ENCODE results near the gene PTPA.

Gene PTPA

GRCh38 chr9:129143031-129143927 lies 32.1 kb downstream of the PTPA start:
- Histone ChIP-seq H3K9ac (ENCODE audit: low read depth, low read length, poor library complexity) (no peak overlapping the region), H3K23ac (ENCODE audit: low read depth, low read length, poor library complexity) (peak overlapping the region; percentile 17), H2AFZ (ENCODE audit: low read length) (no peak overlapping the region), H2BK15ac (ENCODE audit: low read length) (no peak overlapping the region), H3K79me1 (ENCODE audit: low read depth, low read length) (peaks cover 15% of the 10 kb centered on the region), H3K36me3 (replicated peaks in 1 of 2; ENCODE audit: control insufficient read depth in 2 of 2, insufficient read depth in 2 of 2, low read length in 2 of 2) (peaks cover 11 to 50% of the 10 kb centered on the region in 2 donors), H2BK12ac (ENCODE audit: low read length) (peak overlapping the region; percentile 43), H2BK5ac (ENCODE audit: low read length) (peak overlapping the region; percentile 35), H4K91ac (ENCODE audit: low read depth, low read length, poor library complexity) (no peak overlapping the region), H3K27ac (replicated peaks; ENCODE audit: low read length) (peak overlapping the region; percentile 69), H2BK120ac (ENCODE audit: low read depth, low read length) (no peak overlapping the region), H3K14ac (ENCODE audit: low read length) (peak overlapping the region; percentile 66), H3K4me1 (ENCODE audit: control insufficient read depth in 2 of 2, insufficient read depth in 1 of 2, low read depth in 1 of 2, low read length in 2 of 2) (peaks cover 61 to 71% of the 10 kb centered on the region in 2 donors), H3K4me3 (ENCODE audit: low read length in 2 of 2) (no peak overlapping the region), H3K4ac (ENCODE audit: low read length) (no peak overlapping the region), H4K8ac (ENCODE audit: low read depth, low read length) (no peak overlapping the region), H3K4me2 (ENCODE audit: insufficient read depth, low read length, poor library complexity, severe bottlenecking) (no peak overlapping the region), H2AK5ac (ENCODE audit: low read depth, low read length) (peak overlapping the region; percentile 1), H3K9me3 (replicated peaks in 1 of 2; ENCODE audit: control insufficient read depth in 2 of 2, insufficient read depth in 1 of 2, low read depth in 1 of 2, low read length in 2 of 2) (no peaks in the 10 kb centered on the region), H3K18ac (ENCODE audit: low read length) (peak overlapping the region; percentile 91), H3K27me3 (ENCODE audit: control insufficient read depth in 3 of 3, insufficient read depth in 3 of 3, low read depth in 1 of 3, low read length in 3 of 3) (no peaks in the 10 kb centered on the region)
- no CpG with 5 or more reads among the region's 14 CpGs for WGBS, 2 donors (ENCODE audit: extremely low coverage in 2 of 2, insufficient read length in 2 of 2, insufficient replicate concordance in 1 of 2)
- DNase-seq (ENCODE audit: low spot score): peak; percentile 67

- H2AFZ ChIP-seq (ENCODE audit: low read length): no peak overlapping the region
- peaks cover 54 to 57% of the 10 kb centered on the region in 2 donors for H3K4me1 ChIP-seq (ENCODE audit: control insufficient read depth in 2 of 2, insufficient read depth in 1 of 2, low read depth in 1 of 2, low read length in 2 of 2)
- H3K14ac ChIP-seq (ENCODE audit: low read length): no peak overlapping the region
- H3K27me3 ChIP-seq (ENCODE audit: control insufficient read depth in 3 of 3, insufficient read depth in 3 of 3, low read depth in 1 of 3, low read length in 3 of 3): no peaks in the 10 kb centered on the region
- H3K36me3 ChIP-seq (replicated peaks in 1 of 2; ENCODE audit: control insufficient read depth in 2 of 2, insufficient read depth in 2 of 2, low read length in 2 of 2): peaks cover 11 to 68% of the 10 kb centered on the region in 2 donors
- peak overlapping the region; percentile 41 for H2BK120ac ChIP-seq (ENCODE audit: low read depth, low read length)
- H3K23ac ChIP-seq (ENCODE audit: low read depth, low read length, poor library complexity): no peak overlapping the region
- no peak overlapping the region for H2BK12ac ChIP-seq (ENCODE audit: low read length)
- no peak overlapping the region for H3K9ac ChIP-seq (ENCODE audit: low read depth, low read length, poor library complexity)
- peak overlapping the region; percentile 40 for H2BK15ac ChIP-seq (ENCODE audit: low read length)
- no CpG with 5 or more reads among the region's 2 CpGs for WGBS, 2 donors (ENCODE audit: extremely low coverage in 2 of 2, insufficient read length in 2 of 2, insufficient replicate concordance in 1 of 2)
- H3K9me3 ChIP-seq (replicated peaks in 1 of 2; ENCODE audit: control insufficient read depth in 2 of 2, insufficient read depth in 1 of 2, low read depth in 1 of 2, low read length in 2 of 2): no peaks in the 10 kb centered on the region
- H3K27ac ChIP-seq (replicated peaks; ENCODE audit: low read length): peak overlapping the region; percentile 83
- peak overlapping the region; percentile 92 for H3K18ac ChIP-seq (ENCODE audit: low read length)
- H2AK5ac ChIP-seq (ENCODE audit: low read depth, low read length): peak overlapping the region; percentile 72
- no peak overlapping the region for H4K91ac ChIP-seq (ENCODE audit: low read depth, low read length, poor library complexity)
- H3K4me2 ChIP-seq (ENCODE audit: insufficient read depth, low read length, poor library complexity, severe bottlenecking): no peak overlapping the region
- H4K8ac ChIP-seq (ENCODE audit: low read depth, low read length): no peak overlapping the region
- H2BK5ac ChIP-seq (ENCODE audit: low read length): peak overlapping the region; percentile 62
- H3K79me1 ChIP-seq (ENCODE audit: low read depth, low read length): peaks cover 15% of the 10 kb centered on the region
- no peak for DNase-seq (ENCODE audit: low spot score)
- peak overlapping the region; percentile 69 for H3K4ac ChIP-seq (ENCODE audit: low read length)
- no peak overlapping the region for H3K4me3 ChIP-seq (ENCODE audit: low read length in 2 of 2)
Measured at GRCh38 chr9:129145316-129145715, 34.1 kb downstream of the PTPA start.

- no peak overlapping the region for H3K4me3 ChIP-seq (ENCODE audit: low read length in 2 of 2)
- peaks cover 15% of the 10 kb centered on the region for H3K79me1 ChIP-seq (ENCODE audit: low read depth, low read length)
- no peak overlapping the region for H2BK15ac ChIP-seq (ENCODE audit: low read length)
- H3K36me3 ChIP-seq (replicated peaks in 1 of 2; ENCODE audit: control insufficient read depth in 2 of 2, insufficient read depth in 2 of 2, low read length in 2 of 2): peaks cover 11 to 73% of the 10 kb centered on the region in 2 donors
- H3K9ac ChIP-seq (ENCODE audit: low read depth, low read length, poor library complexity): no peak overlapping the region
- peak; percentile 85 for DNase-seq (ENCODE audit: low spot score)
- no peak overlapping the region for H3K4ac ChIP-seq (ENCODE audit: low read length)
- H2BK12ac ChIP-seq (ENCODE audit: low read length): no peak overlapping the region
- no peaks in the 10 kb centered on the region for H3K9me3 ChIP-seq (replicated peaks in 1 of 2; ENCODE audit: control insufficient read depth in 2 of 2, insufficient read depth in 1 of 2, low read depth in 1 of 2, low read length in 2 of 2)
- H2BK120ac ChIP-seq (ENCODE audit: low read depth, low read length): peak overlapping the region; percentile 41
- H3K4me2 ChIP-seq (ENCODE audit: insufficient read depth, low read length, poor library complexity, severe bottlenecking): no peak overlapping the region
- H4K91ac ChIP-seq (ENCODE audit: low read depth, low read length, poor library complexity): no peak overlapping the region
- H2BK5ac ChIP-seq (ENCODE audit: low read length): peak overlapping the region; percentile 62
- peaks cover 50 to 53% of the 10 kb centered on the region in 2 donors for H3K4me1 ChIP-seq (ENCODE audit: control insufficient read depth in 2 of 2, insufficient read depth in 1 of 2, low read depth in 1 of 2, low read length in 2 of 2)
- peak overlapping the region; percentile 83 for H3K27ac ChIP-seq (replicated peaks; ENCODE audit: low read length)
- H2AK5ac ChIP-seq (ENCODE audit: low read depth, low read length): peak overlapping the region; percentile 72
- H3K23ac ChIP-seq (ENCODE audit: low read depth, low read length, poor library complexity): no peak overlapping the region
- peak overlapping the region; percentile 92 for H3K18ac ChIP-seq (ENCODE audit: low read length)
- H2AFZ ChIP-seq (ENCODE audit: low read length): no peak overlapping the region
- H3K27me3 ChIP-seq (ENCODE audit: control insufficient read depth in 3 of 3, insufficient read depth in 3 of 3, low read depth in 1 of 3, low read length in 3 of 3): no peaks in the 10 kb centered on the region
- WGBS, 2 donors (ENCODE audit: extremely low coverage in 2 of 2, insufficient read length in 2 of 2, insufficient replicate concordance in 1 of 2): no CpG with 5 or more reads among the region's 7 CpGs
- no peak overlapping the region for H4K8ac ChIP-seq (ENCODE audit: low read depth, low read length)
- no peak overlapping the region for H3K14ac ChIP-seq (ENCODE audit: low read length)
Measured at GRCh38 chr9:129145841-129146292, 34.7 kb downstream of the PTPA start.

GRCh38 chr9:129146441-129146941 lies 35.3 kb downstream of the PTPA start:
- WGBS, 2 donors (ENCODE audit: extremely low coverage in 2 of 2, insufficient read length in 2 of 2, insufficient replicate concordance in 1 of 2): no CpG with 5 or more reads among the region's 8 CpGs
- H4K8ac ChIP-seq (ENCODE audit: low read depth, low read length): no peak overlapping the region
- no peak overlapping the region for H3K4ac ChIP-seq (ENCODE audit: low read length)
- no peak overlapping the region for H3K4me3 ChIP-seq (ENCODE audit: low read length in 2 of 2)
- peak overlapping the region; percentile 84 for H2BK5ac ChIP-seq (ENCODE audit: low read length)
- H3K27me3 ChIP-seq (ENCODE audit: control insufficient read depth in 3 of 3, insufficient read depth in 3 of 3, low read depth in 1 of 3, low read length in 3 of 3): no peaks in the 10 kb centered on the region
- H3K9me3 ChIP-seq (replicated peaks in 1 of 2; ENCODE audit: control insufficient read depth in 2 of 2, insufficient read depth in 1 of 2, low read depth in 1 of 2, low read length in 2 of 2): no peaks in the 10 kb centered on the region
- peak overlapping the region; percentile 70 for H2BK15ac ChIP-seq (ENCODE audit: low read length)
- no peak overlapping the region for H4K91ac ChIP-seq (ENCODE audit: low read depth, low read length, poor library complexity)
- H3K9ac ChIP-seq (ENCODE audit: low read depth, low read length, poor library complexity): peak overlapping the region; percentile 71
- H2AK5ac ChIP-seq (ENCODE audit: low read depth, low read length): peak overlapping the region; percentile 72
- H3K36me3 ChIP-seq (replicated peaks in 1 of 2; ENCODE audit: control insufficient read depth in 2 of 2, insufficient read depth in 2 of 2, low read length in 2 of 2): peaks cover 11 to 79% of the 10 kb centered on the region in 2 donors
- H3K79me1 ChIP-seq (ENCODE audit: low read depth, low read length): peaks cover 15% of the 10 kb centered on the region
- H3K14ac ChIP-seq (ENCODE audit: low read length): no peak overlapping the region
- no peak overlapping the region for H3K23ac ChIP-seq (ENCODE audit: low read depth, low read length, poor library complexity)
- peak overlapping the region; percentile 19 for H3K4me2 ChIP-seq (ENCODE audit: insufficient read depth, low read length, poor library complexity, severe bottlenecking)
- no peak overlapping the region for H2BK120ac ChIP-seq (ENCODE audit: low read depth, low read length)
- peak overlapping the region; percentile 88 for H3K18ac ChIP-seq (ENCODE audit: low read length)
- peaks cover 44 to 47% of the 10 kb centered on the region in 2 donors for H3K4me1 ChIP-seq (ENCODE audit: control insufficient read depth in 2 of 2, insufficient read depth in 1 of 2, low read depth in 1 of 2, low read length in 2 of 2)
- H2BK12ac ChIP-seq (ENCODE audit: low read length): peak overlapping the region; percentile 14
- DNase-seq (ENCODE audit: low spot score): no peak
- no peak overlapping the region for H2AFZ ChIP-seq (ENCODE audit: low read length)
- H3K27ac ChIP-seq (replicated peaks; ENCODE audit: low read length): peak overlapping the region; percentile 83
